CD14-positive monocyte (primary cell): ENCODE measurements around the gene TMTC3. TPM values are rescaled to one million over a fixed set of nuclear protein-coding genes. Genes with fewer than 3 reads are reported as not detected.

Source experiments
- DNase-seq, 3 donors: peaks; one replicate each; pipeline ENCODE4 v3.0.0-alpha.2; 2011 to 2022
- H2AFZ ChIP-seq: 2 replicates; pipeline ENCODE4 v1.6.0; 2012; ENCODE audit warnings: mild to moderate bottlenecking, low read depth, low read length, inconsistent platforms; ENCODE audit not compliant: insufficient read depth, poor library complexity, severe bottlenecking
- H3K27ac ChIP-seq, 2 donors: 1 replicate in 1 of 2; 2 replicates in 1 of 2; pipeline ENCODE4 v1.5.1; 2012 to 2013; ENCODE audit warnings: low read length in 2 of 2, control low read depth in 1 of 2, inconsistent platforms in 1 of 2, low read depth in 1 of 2, mild to moderate bottlenecking in 1 of 2
- H3K27me3 ChIP-seq, 2 donors: one replicate each; pipeline versions ENCODE4 v1.6.0 to v1.6.1; 2011 to 2013; ENCODE audit warnings: low read length in 2 of 2; ENCODE audit not compliant: control insufficient read depth in 2 of 2, insufficient read depth in 2 of 2
- H3K36me3 ChIP-seq, 2 donors: replicated peaks in 1 of 2; 1 replicate in 1 of 2; 2 replicates in 1 of 2; pipeline versions ENCODE4 v1.5.1 to v1.6.1; 2012 to 2013; ENCODE audit warnings: low read length in 2 of 2, control low read depth in 1 of 2, inconsistent platforms in 1 of 2, mild to moderate bottlenecking in 1 of 2; ENCODE audit not compliant: insufficient read depth in 2 of 2, control insufficient read depth in 1 of 2
- H3K4me1 ChIP-seq, 2 donors: 1 replicate in 1 of 2; 2 replicates in 1 of 2; pipeline versions ENCODE4 v1.5.1 to v1.6.1; 2012 to 2013; ENCODE audit warnings: low read length in 2 of 2, control low read depth in 1 of 2, inconsistent platforms in 1 of 2, mild to moderate bottlenecking in 1 of 2, moderate library complexity in 1 of 2; ENCODE audit not compliant: insufficient read depth in 2 of 2, control insufficient read depth in 1 of 2
- H3K4me2 ChIP-seq: replicated peaks from 2 replicates; pipeline ENCODE3; 2012; ENCODE audit warnings: low read length, moderate library complexity, mild to moderate bottlenecking; ENCODE audit not compliant: poor library complexity, severe bottlenecking; ENCODE audit errors: extremely low read depth
- H3K4me3 ChIP-seq, 3 experiments: fragments of 200-600 bp in 1 of 3; sonication (generic) in 1 of 3; replicated peaks in 1 of 3; 1 replicate in 2 of 3; 2 replicates in 1 of 3; pipeline ENCODE4 v1.5.1; 2011 to 2013; ENCODE audit warnings: low read length in 3 of 3, mild to moderate bottlenecking in 3 of 3, control low read depth in 2 of 3, low read depth in 2 of 3, inconsistent platforms in 1 of 3, moderate library complexity in 1 of 3
- H3K79me2 ChIP-seq: 2 replicates; pipeline ENCODE4 v1.6.0; 2012; ENCODE audit warnings: mild to moderate bottlenecking, control low read depth, inconsistent platforms, low read length, moderate library complexity; ENCODE audit not compliant: insufficient read depth
- H3K9ac ChIP-seq: 2 replicates; pipeline ENCODE4 v1.6.0; 2017; ENCODE audit warnings: low read length, mild to moderate bottlenecking; ENCODE audit not compliant: insufficient read depth, poor library complexity, severe bottlenecking
- H3K9me3 ChIP-seq, 2 donors: replicated peaks in 1 of 2; 1 replicate in 1 of 2; 2 replicates in 1 of 2; pipeline versions ENCODE4 v1.5.1 to v1.6.1; 2012 to 2013; ENCODE audit warnings: low read length in 2 of 2, control low read depth in 1 of 2; ENCODE audit not compliant: control insufficient read depth in 1 of 2, insufficient read depth in 1 of 2
- H4K20me1 ChIP-seq: 2 replicates; pipeline ENCODE4 v1.6.0; 2012; ENCODE audit warnings: mild to moderate bottlenecking, low read length, control low read depth, moderate library complexity; ENCODE audit not compliant: insufficient read depth
- H3K27ac Mint-ChIP-seq, 7 donors: one replicate each; pipeline ENCODE4 v1.8.0; 2020; ENCODE audit warnings: mild to moderate bottlenecking in 7 of 7, mixed read lengths in 7 of 7, moderate library complexity in 6 of 7, inconsistent platforms in 2 of 7
- H3K27me3 Mint-ChIP-seq, 3 donors: one replicate each; pipeline ENCODE4 v1.8.0; 2021 to 2022; ENCODE audit warnings: low read depth in 3 of 3, mild to moderate bottlenecking in 3 of 3, mixed read lengths in 3 of 3, moderate library complexity in 3 of 3, inconsistent platforms in 1 of 3
- H3K36me3 Mint-ChIP-seq, 2 donors: one replicate each; pipeline ENCODE4 v1.8.0; 2020; ENCODE audit warnings: mixed read lengths in 2 of 2, inconsistent platforms in 1 of 2, mild to moderate bottlenecking in 1 of 2
- H3K4me1 Mint-ChIP-seq: one replicate; pipeline ENCODE4 v1.8.0; 2020; ENCODE audit warnings: mild to moderate bottlenecking, mixed read lengths
- H3K4me3 Mint-ChIP-seq, 2 donors: one replicate each; pipeline ENCODE4 v1.8.0; 2020; ENCODE audit warnings: mild to moderate bottlenecking in 2 of 2, mixed read lengths in 2 of 2, moderate library complexity in 1 of 2
- H3K9me3 Mint-ChIP-seq, 7 donors: one replicate each; pipeline ENCODE4 v1.8.0; 2020 to 2022; ENCODE audit warnings: mixed read lengths in 7 of 7, mild to moderate bottlenecking in 6 of 7, moderate library complexity in 6 of 7, inconsistent platforms in 2 of 7
- WGBS: methylation state at CpG from one replicate; pipeline ENCODE4 v1.1.5; 2013; ENCODE audit warnings: missing lambda C conversion rate; ENCODE audit not compliant: insufficient coverage; 5-methylcytosine and 5-hydroxymethylcytosine counted together
- intact Hi-C, 2 donors: fragments of 100-400 bp; cut with micrococcal nuclease; formaldehyde crosslinking; loops; one replicate each; pipeline versions ENCODE4 v1.15.0 to v1.15.1; 2023
- polyA plus RNA-seq, 3 donors: library from polyadenylated mRNA; depleted of rRNA in 1 of 3; unstranded in 2 of 3; stranded (reverse) in 1 of 3; fragments of 300-500 nt in 2 of 3; fragments of >200 nt in 1 of 3; fragmentation: Illumina TruSeq in 2 of 3; gene quantifications; 1 replicate in 2 of 3; 2 replicates in 1 of 3; pipeline ENCODE4 v1.2.3, GENCODE V29; 2012 to 2021
- TF ChIP-seq, protein P1 (sequence below): fragments of 200-600 bp; IDR thresholded peaks from one replicate; pipeline ENCODE4 v1.8.0; 2022; ENCODE audit warnings: antibody characterized with exemption, mild to moderate bottlenecking

TMTC3 gene
- polyA plus RNA-seq, 3 donors: 1.1 to 2.2 (median 1.2) TPM

DNA sequence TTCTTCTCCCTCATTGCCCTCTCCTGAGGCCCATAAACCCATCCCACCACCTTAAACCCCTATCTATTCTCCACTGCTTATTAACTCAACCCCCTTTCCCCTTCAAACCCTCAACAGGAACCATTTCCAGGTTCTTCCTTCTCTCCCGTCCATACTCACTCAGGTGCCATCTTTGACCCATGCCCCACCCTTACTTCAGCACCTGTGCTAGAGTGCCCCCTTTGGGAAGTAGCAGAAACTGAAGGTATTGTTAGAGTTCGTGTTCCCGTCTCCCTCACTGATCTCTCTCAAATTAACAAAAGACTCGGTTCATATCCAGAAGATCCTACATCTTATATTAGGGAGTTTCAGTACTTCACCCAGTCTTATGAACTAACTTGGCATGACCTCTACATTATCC is 86.6 kb downstream of the TMTC3 start:
- no peak overlapping the region for H2AFZ ChIP-seq
- no peak overlapping the region for H3K27ac ChIP-seq
- Mint-ChIP-seq H3K36me3 (no peaks in the 10 kb centered on the region), H3K9me3 (peaks cover 6 to 17% (median 12%) of the 10 kb centered on the region in 7 donors), H3K27me3 (no peaks in the 10 kb centered on the region), H3K27ac (no peak overlapping the region), H3K4me1 (no peaks in the 10 kb centered on the region), H3K4me3 (no peak overlapping the region)
- H3K9ac ChIP-seq: no peak overlapping the region
- H3K36me3 ChIP-seq: no peaks in the 10 kb centered on the region
- H4K20me1 ChIP-seq: no peaks in the 10 kb centered on the region
- no peaks in the 10 kb centered on the region for H3K27me3 ChIP-seq
- WGBS: no CpG with 5 or more reads among the region's 4 CpGs
- H3K4me2 ChIP-seq: no peak overlapping the region
- H3K79me2 ChIP-seq: no peaks in the 10 kb centered on the region
- peaks cover 0 to 24% of the 10 kb centered on the region in 2 donors for H3K9me3 ChIP-seq
- TF ChIP-seq, protein P1, sequence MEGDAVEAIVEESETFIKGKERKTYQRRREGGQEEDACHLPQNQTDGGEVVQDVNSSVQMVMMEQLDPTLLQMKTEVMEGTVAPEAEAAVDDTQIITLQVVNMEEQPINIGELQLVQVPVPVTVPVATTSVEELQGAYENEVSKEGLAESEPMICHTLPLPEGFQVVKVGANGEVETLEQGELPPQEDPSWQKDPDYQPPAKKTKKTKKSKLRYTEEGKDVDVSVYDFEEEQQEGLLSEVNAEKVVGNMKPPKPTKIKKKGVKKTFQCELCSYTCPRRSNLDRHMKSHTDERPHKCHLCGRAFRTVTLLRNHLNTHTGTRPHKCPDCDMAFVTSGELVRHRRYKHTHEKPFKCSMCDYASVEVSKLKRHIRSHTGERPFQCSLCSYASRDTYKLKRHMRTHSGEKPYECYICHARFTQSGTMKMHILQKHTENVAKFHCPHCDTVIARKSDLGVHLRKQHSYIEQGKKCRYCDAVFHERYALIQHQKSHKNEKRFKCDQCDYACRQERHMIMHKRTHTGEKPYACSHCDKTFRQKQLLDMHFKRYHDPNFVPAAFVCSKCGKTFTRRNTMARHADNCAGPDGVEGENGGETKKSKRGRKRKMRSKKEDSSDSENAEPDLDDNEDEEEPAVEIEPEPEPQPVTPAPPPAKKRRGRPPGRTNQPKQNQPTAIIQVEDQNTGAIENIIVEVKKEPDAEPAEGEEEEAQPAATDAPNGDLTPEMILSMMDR: no peak
- no peak for DNase-seq
- no peaks in the 10 kb centered on the region for H3K4me1 ChIP-seq
- intact Hi-C loops: no loop called here
- H3K4me3 ChIP-seq: no peak overlapping the region

DNA sequence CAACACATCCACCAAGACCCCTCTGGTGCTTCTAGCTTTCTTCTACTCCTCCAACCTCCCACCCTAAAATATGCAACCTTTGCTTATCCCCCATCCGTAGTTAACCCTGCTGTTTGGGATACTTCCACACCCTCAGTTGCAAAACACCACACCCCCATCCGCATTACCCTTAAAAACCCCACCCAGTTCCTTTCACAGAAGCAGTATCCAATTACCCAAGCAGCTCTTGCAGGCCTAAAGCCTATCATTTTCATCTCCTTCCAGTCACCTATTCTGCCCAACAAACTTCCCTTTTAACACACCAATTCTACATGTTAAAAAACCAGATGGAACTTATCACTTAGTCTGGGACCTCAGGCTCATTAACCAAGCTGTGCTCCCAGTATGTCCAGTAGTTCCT is 88.2 kb downstream of the TMTC3 start:
- Mint-ChIP-seq H3K27me3 (no peaks in the 10 kb centered on the region), H3K4me3 (no peak overlapping the region), H3K27ac (no peak overlapping the region), H3K36me3 (no peaks in the 10 kb centered on the region), H3K4me1 (no peaks in the 10 kb centered on the region), H3K9me3 (peaks cover 6 to 20% (median 11%) of the 10 kb centered on the region in 7 donors)
- TF ChIP-seq, protein P1: no peak
- Histone ChIP-seq H4K20me1 (no peaks in the 10 kb centered on the region), H2AFZ (no peak overlapping the region), H3K79me2 (no peaks in the 10 kb centered on the region), H3K36me3 (no peaks in the 10 kb centered on the region), H3K27ac (no peak overlapping the region), H3K4me2 (no peak overlapping the region), H3K4me3 (no peak overlapping the region), H3K4me1 (no peaks in the 10 kb centered on the region), H3K9me3 (peaks cover 0 to 24% of the 10 kb centered on the region in 2 donors), H3K27me3 (no peaks in the 10 kb centered on the region), H3K9ac (no peak overlapping the region)
- 85% methylated on average over 2 of the region's 2 CpGs for WGBS
- DNase-seq: no peak
- intact Hi-C loops: no loop called here
